Measurements from ENCODE around the gene HCCS. TPM values are rescaled to one million over a fixed set of nuclear protein-coding genes. Genes with fewer than 3 reads are reported as not detected.

The HCCS gene
- total RNA-seq, 1 experiment from 2014 or later: 28.2 TPM

DNA sequence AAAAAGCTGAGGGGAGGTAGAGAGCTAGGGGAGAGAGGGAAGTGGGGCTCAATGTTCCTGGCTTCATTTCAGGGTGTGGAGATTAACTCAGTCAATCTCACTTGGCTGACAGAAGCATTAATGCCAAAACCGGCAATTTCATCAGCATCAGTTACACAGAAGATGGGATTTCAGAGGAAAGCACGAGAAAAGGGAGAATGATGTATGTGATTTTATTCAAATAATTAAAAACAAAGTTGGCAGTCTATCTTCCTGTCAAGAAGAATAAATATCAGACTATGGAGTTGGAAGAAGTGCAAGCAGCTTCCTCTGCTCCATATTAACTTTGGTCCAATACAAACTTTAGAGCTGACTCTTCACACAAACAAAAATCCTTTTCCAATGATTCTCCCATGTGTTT is 29.6 kb upstream of the HCCS start:
- no peaks in the 10 kb centered on the region for H3K36me3 ChIP-seq (ENCODE audit: control insufficient read depth in 1 of 2, insufficient read depth in 2 of 2, low read length in 2 of 2)
- no TSS peak for BruUV-seq (replicated peaks)
- CTCF ChIA-PET: no interaction called here
- DNase-seq (ENCODE audit: low read depth, low spot score) (no peak), ATAC-seq (no peak)
- no peaks in the 10 kb centered on the region for H4K20me1 ChIP-seq (ENCODE audit: insufficient read depth)
- H3K9me3 ChIP-seq (ENCODE audit: control insufficient read depth in 1 of 2, insufficient read depth in 1 of 2, low read depth in 1 of 2, low read length in 2 of 2): no peaks in the 10 kb centered on the region
- no peaks in the 10 kb centered on the region for H3K4me1 ChIP-seq (ENCODE audit: control insufficient read depth in 1 of 2, insufficient read depth in 2 of 2, low read length in 2 of 2)
- RAD21 ChIA-PET (ENCODE audit: low non-redundant PET in 1 of 2, low total read pairs in 2 of 2, uncharacterized antibody in 2 of 2, unreplicated experiment in 2 of 2): no interaction called here
- TF ChIP-seq EZH2 (IDR thresholded peaks at IDR 0.05): no peak
- no peak for TF ChIP-seq SIN3A (IDR thresholded peaks at IDR 0.05; ENCODE audit: low read depth)
- H3K9me2 ChIP-seq (ENCODE audit: insufficient read depth): no peaks in the 10 kb centered on the region
- intact Hi-C loops (cut with micrococcal nuclease): no loop called here
- no peak overlapping the region for H2AFZ ChIP-seq (ENCODE audit: low read depth, low read length, poor library complexity, severe bottlenecking)
- H3K27ac ChIP-seq (ENCODE audit: low read depth, low read length): no peak overlapping the region
- no peaks in the 10 kb centered on the region for H3K27me3 ChIP-seq (ENCODE audit: insufficient read depth, low read length)
- H3K79me2 ChIP-seq (ENCODE audit: insufficient read depth, low read length): no peaks in the 10 kb centered on the region
- POLR2A ChIA-PET: no interaction called here
- H3K9ac ChIP-seq (ENCODE audit: low read length): no peak overlapping the region
- H3K4me2 ChIP-seq (ENCODE audit: low read length): no peak overlapping the region
- H3K4me3 ChIP-seq (replicated peaks in 1 of 2; ENCODE audit: low read depth in 1 of 2, low read length in 2 of 2): no peak overlapping the region

GRCh38 chrX:11085305-11085704 is 25.8 kb upstream of the HCCS start:
- Histone ChIP-seq H4K20me1 (ENCODE audit: insufficient read depth) (no peaks in the 10 kb centered on the region), H3K4me3 (replicated peaks in 1 of 2; ENCODE audit: low read depth in 1 of 2, low read length in 2 of 2) (no peak overlapping the region), H3K9me3 (ENCODE audit: control insufficient read depth in 1 of 2, insufficient read depth in 1 of 2, low read depth in 1 of 2, low read length in 2 of 2) (no peaks in the 10 kb centered on the region), H2AFZ (ENCODE audit: low read depth, low read length, poor library complexity, severe bottlenecking) (no peak overlapping the region), H3K27ac (ENCODE audit: low read depth, low read length) (no peak overlapping the region), H3K9me2 (ENCODE audit: insufficient read depth) (no peaks in the 10 kb centered on the region), H3K36me3 (ENCODE audit: control insufficient read depth in 1 of 2, insufficient read depth in 2 of 2, low read length in 2 of 2) (no peaks in the 10 kb centered on the region), H3K9ac (ENCODE audit: low read length) (no peak overlapping the region), H3K27me3 (ENCODE audit: insufficient read depth, low read length) (no peaks in the 10 kb centered on the region), H3K4me2 (ENCODE audit: low read length) (no peak overlapping the region), H3K4me1 (ENCODE audit: control insufficient read depth in 1 of 2, insufficient read depth in 2 of 2, low read length in 2 of 2) (no peaks in the 10 kb centered on the region), H3K79me2 (ENCODE audit: insufficient read depth, low read length) (no peaks in the 10 kb centered on the region)
- RAD21 ChIA-PET (ENCODE audit: low non-redundant PET in 1 of 2, low total read pairs in 2 of 2, uncharacterized antibody in 2 of 2, unreplicated experiment in 2 of 2): no interaction called here
- no TSS peak for BruUV-seq (replicated peaks)
- POLR2A ChIA-PET: no interaction called here
- no peak for TF ChIP-seq YY1 (IDR thresholded peaks at IDR 0.05; ENCODE audit: extremely low read depth, insufficient replicate concordance, low read depth, low read length)
- TF ChIP-seq, protein P1, sequence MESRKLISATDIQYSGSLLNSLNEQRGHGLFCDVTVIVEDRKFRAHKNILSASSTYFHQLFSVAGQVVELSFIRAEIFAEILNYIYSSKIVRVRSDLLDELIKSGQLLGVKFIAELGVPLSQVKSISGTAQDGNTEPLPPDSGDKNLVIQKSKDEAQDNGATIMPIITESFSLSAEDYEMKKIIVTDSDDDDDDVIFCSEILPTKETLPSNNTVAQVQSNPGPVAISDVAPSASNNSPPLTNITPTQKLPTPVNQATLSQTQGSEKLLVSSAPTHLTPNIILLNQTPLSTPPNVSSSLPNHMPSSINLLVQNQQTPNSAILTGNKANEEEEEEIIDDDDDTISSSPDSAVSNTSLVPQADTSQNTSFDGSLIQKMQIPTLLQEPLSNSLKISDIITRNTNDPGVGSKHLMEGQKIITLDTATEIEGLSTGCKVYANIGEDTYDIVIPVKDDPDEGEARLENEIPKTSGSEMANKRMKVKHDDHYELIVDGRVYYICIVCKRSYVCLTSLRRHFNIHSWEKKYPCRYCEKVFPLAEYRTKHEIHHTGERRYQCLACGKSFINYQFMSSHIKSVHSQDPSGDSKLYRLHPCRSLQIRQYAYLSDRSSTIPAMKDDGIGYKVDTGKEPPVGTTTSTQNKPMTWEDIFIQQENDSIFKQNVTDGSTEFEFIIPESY (IDR thresholded peaks at IDR 0.05; ENCODE audit: extremely low read depth, insufficient replicate concordance, low read length): no peak
- TF ChIP-seq ZFX (IDR thresholded peaks at IDR 0.05): no peak
- no peak for TF ChIP-seq SIN3A (IDR thresholded peaks at IDR 0.05; ENCODE audit: low read depth)
- TF ChIP-seq EGR1 (IDR thresholded peaks at IDR 0.05; ENCODE audit: low read depth): no peak
- TF ChIP-seq CEBPB (IDR thresholded peaks at IDR 0.05; ENCODE audit: low read depth): no peak
- TF ChIP-seq, protein P2, sequence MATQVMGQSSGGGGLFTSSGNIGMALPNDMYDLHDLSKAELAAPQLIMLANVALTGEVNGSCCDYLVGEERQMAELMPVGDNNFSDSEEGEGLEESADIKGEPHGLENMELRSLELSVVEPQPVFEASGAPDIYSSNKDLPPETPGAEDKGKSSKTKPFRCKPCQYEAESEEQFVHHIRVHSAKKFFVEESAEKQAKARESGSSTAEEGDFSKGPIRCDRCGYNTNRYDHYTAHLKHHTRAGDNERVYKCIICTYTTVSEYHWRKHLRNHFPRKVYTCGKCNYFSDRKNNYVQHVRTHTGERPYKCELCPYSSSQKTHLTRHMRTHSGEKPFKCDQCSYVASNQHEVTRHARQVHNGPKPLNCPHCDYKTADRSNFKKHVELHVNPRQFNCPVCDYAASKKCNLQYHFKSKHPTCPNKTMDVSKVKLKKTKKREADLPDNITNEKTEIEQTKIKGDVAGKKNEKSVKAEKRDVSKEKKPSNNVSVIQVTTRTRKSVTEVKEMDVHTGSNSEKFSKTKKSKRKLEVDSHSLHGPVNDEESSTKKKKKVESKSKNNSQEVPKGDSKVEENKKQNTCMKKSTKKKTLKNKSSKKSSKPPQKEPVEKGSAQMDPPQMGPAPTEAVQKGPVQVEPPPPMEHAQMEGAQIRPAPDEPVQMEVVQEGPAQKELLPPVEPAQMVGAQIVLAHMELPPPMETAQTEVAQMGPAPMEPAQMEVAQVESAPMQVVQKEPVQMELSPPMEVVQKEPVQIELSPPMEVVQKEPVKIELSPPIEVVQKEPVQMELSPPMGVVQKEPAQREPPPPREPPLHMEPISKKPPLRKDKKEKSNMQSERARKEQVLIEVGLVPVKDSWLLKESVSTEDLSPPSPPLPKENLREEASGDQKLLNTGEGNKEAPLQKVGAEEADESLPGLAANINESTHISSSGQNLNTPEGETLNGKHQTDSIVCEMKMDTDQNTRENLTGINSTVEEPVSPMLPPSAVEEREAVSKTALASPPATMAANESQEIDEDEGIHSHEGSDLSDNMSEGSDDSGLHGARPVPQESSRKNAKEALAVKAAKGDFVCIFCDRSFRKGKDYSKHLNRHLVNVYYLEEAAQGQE (IDR thresholded peaks at IDR 0.05; ENCODE audit: low read depth): no peak
- TF ChIP-seq POLR2AphosphoS5 (IDR thresholded peaks at IDR 0.05; ENCODE audit: low read depth, low read length): no peak
- CTCF ChIA-PET: no interaction called here
- intact Hi-C loops (cut with micrococcal nuclease): no loop called here
- ATAC-seq: no peak
- no peak for DNase-seq (ENCODE audit: low read depth, low spot score)
